HepG2 (cell line): ENCODE data around the gene DHX57. TPM values are rescaled to one million over a fixed set of nuclear protein-coding genes. Genes with fewer than 3 reads are reported as not detected.

Source experiments
- AGO2 ChIP-seq: fragments of 200-400 bp; formaldehyde crosslinking; optimal IDR thresholded peaks from 2 replicates; pipeline ENCODE3; 2017; ENCODE audit warnings: mild to moderate bottlenecking, low read depth, low read length, moderate library complexity
- EED ChIP-seq: sonication (generic); formaldehyde crosslinking; IDR thresholded peaks from 2 replicates; pipeline ENCODE4 v1.5.0; 2020; ENCODE audit warnings: mild to moderate bottlenecking, missing genetic modification reagents
- GTF3A ChIP-seq: sonication (generic); formaldehyde crosslinking; conservative IDR thresholded peaks from 2 replicates; pipeline ENCODE4 v1.4.0; 2020; ENCODE audit warnings: mild to moderate bottlenecking, missing genetic modification reagents
- MBD4 ChIP-seq: IDR thresholded peaks from 2 replicates; pipeline ENCODE4 v1.6.1; 2012; ENCODE audit warnings: low read length, inconsistent platforms, borderline replicate concordance
- MLLT10 ChIP-seq: sonication (generic); formaldehyde crosslinking; IDR thresholded peaks from 2 replicates; pipeline ENCODE4 v1.4.0; 2020; ENCODE audit warnings: missing genetic modification reagents
- SATB2 ChIP-seq: sonication (generic); formaldehyde crosslinking; IDR thresholded peaks from 2 replicates; pipeline ENCODE4 v1.5.0; 2020; ENCODE audit warnings: missing genetic modification reagents
- SMAD9 ChIP-seq: sonication (generic); formaldehyde crosslinking; IDR thresholded peaks from 2 replicates; pipeline ENCODE4 v1.5.1; 2020; ENCODE audit warnings: mild to moderate bottlenecking, missing genetic modification reagents
- ZBTB20 ChIP-seq: sonication (generic); formaldehyde crosslinking; IDR thresholded peaks from 2 replicates; pipeline ENCODE4 v1.8.1; 2023; ENCODE audit warnings: missing genetic modification reagents, low read depth, mild to moderate bottlenecking, borderline replicate concordance
- ZNF780A ChIP-seq: sonication (generic); formaldehyde crosslinking; IDR thresholded peaks from 2 replicates; pipeline ENCODE4 v1.8.0; 2022; ENCODE audit warnings: mild to moderate bottlenecking, missing genetic modification reagents, moderate library complexity
- polyA plus RNA-seq, 8 experiments: library from polyadenylated mRNA; depleted of rRNA in 3 of 8; stranded (reverse) in 7 of 8; unstranded in 1 of 8; fragments of >200 nt; fragmentation: Illumina TruSeq in 4 of 8; extraction: Trizol in 4 of 8; gene quantifications; 2 replicates each; pipeline versions ENCODE4 v1.2.1 to v1.2.3, GENCODE V29; 2011 to 2016; ENCODE audit warnings: low read depth in 4 of 8, missing spikeins in 1 of 8, mixed read lengths in 1 of 8; ENCODE audit not compliant: insufficient read depth in 1 of 8
- total RNA-seq, 5 experiments: library from RNA; depleted of rRNA; stranded (reverse); fragments of >200 nt; fragmentation: Illumina TruSeq; extraction: Trizol; gene quantifications; 2 replicates each; pipeline ENCODE4 v1.2.3, GENCODE V29; 2016; ENCODE audit warnings: low read depth in 1 of 5
- TF ChIP-seq, protein P1 (sequence below), 2 experiments: sonication (generic) in 1 of 2; formaldehyde crosslinking in 1 of 2; IDR thresholded peaks; 2 replicates each; pipeline versions ENCODE4 v1.5.1 to v1.6.1; 2011 to 2020; ENCODE audit warnings: borderline replicate concordance in 1 of 2, low read depth in 1 of 2, low read length in 1 of 2, mild to moderate bottlenecking in 1 of 2, missing genetic modification reagents in 1 of 2, moderate library complexity in 1 of 2
- TF ChIP-seq, protein P2 (sequence below): sonication (generic); formaldehyde crosslinking; IDR thresholded peaks from 2 replicates; pipeline ENCODE4 v1.4.0; 2020; ENCODE audit warnings: missing genetic modification reagents, borderline replicate concordance
- TF ChIP-seq, protein P3 (sequence below), 2 experiments: sonication (generic) in 1 of 2; formaldehyde crosslinking in 1 of 2; IDR thresholded peaks; 2 replicates each; pipeline versions ENCODE4 v1.4.0 to v1.6.1; 2016 to 2020; ENCODE audit warnings: borderline replicate concordance in 1 of 2, low read depth in 1 of 2, mild to moderate bottlenecking in 1 of 2, missing genetic modification reagents in 1 of 2
- TF ChIP-seq, protein P4 (sequence below): sonication (generic); formaldehyde crosslinking; IDR thresholded peaks from 2 replicates; pipeline ENCODE4 v1.4.0; 2020; ENCODE audit warnings: missing genetic modification reagents, mild to moderate bottlenecking, borderline replicate concordance
- TF ChIP-seq, protein P5 (sequence below): sonication (generic); formaldehyde crosslinking; conservative IDR thresholded peaks from 2 replicates; pipeline ENCODE4 v1.4.0; 2020; ENCODE audit warnings: missing genetic modification reagents

Gene DHX57
- total and polyA plus RNA-seq, 2 of the 13 experiments (the other 11 are each of a cell fraction or from before 2014, with no cell fraction given) = 9.2 to 24.2 TPM

DNA sequence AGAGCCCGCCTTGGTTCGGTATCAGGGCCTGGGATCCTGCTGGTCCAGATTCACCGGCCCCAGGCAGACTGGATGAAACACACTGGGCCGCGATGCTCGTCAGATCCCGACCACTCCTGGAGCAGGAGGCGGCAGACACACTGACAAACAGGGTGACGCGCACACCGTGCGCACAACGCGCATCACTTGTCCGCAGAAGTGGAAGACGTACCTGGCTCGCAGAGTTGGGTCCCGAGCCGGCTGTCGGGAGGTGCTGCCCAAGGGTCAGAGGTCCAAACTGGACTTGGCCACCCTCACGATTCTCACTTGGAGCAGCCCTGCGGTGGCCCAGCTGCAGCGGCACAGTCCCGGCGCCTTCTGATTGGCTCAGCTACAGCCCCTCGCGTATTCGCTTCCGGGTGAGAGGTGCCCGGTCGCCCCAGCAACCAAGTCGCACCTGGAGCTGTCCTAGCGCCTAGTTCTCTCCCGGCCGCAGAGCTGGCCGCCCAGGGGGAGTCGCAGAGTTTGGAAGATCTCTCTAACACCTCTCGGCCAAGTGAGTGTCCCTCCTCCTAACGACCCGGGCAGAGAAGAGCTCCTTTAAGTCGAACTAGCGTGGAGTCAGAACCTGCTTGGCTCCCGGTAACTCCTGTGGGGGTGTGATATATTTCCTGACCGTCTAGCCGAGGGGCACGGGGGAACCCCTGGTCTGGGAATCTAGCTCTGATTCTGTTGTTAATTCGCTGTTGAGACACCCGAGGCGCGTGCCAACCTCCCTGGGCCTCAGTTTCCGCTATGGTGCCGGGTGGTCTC, at the start of gene DHX57, which contains the start of gene MORN2 (continued):
- TF ChIP-seq, protein P1, sequence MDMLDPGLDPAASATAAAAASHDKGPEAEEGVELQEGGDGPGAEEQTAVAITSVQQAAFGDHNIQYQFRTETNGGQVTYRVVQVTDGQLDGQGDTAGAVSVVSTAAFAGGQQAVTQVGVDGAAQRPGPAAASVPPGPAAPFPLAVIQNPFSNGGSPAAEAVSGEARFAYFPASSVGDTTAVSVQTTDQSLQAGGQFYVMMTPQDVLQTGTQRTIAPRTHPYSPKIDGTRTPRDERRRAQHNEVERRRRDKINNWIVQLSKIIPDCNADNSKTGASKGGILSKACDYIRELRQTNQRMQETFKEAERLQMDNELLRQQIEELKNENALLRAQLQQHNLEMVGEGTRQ (IDR thresholded peaks at IDR 0.05; ENCODE audit: low read depth, low read length) = no peak
- TF ChIP-seq, protein P1 (CRISPR knock-in tag; IDR thresholded peaks at IDR 0.05; ENCODE audit: borderline replicate concordance) = peak; percentile 29; the same call in 1 of the 2 replicates
- TF ChIP-seq SATB2 (CRISPR knock-in tag) = no peak
- TF ChIP-seq AGO2 = peak; percentile 39
- TF ChIP-seq MBD4 = no peak
- TF ChIP-seq, protein P2, sequence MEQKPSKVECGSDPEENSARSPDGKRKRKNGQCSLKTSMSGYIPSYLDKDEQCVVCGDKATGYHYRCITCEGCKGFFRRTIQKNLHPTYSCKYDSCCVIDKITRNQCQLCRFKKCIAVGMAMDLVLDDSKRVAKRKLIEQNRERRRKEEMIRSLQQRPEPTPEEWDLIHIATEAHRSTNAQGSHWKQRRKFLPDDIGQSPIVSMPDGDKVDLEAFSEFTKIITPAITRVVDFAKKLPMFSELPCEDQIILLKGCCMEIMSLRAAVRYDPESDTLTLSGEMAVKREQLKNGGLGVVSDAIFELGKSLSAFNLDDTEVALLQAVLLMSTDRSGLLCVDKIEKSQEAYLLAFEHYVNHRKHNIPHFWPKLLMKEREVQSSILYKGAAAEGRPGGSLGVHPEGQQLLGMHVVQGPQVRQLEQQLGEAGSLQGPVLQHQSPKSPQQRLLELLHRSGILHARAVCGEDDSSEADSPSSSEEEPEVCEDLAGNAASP (CRISPR knock-in tag) = peak; percentile 71; the same call in 1 of the 2 replicates
- peak; percentile 98; the same call in 1 of the 2 replicates for TF ChIP-seq EED (CRISPR knock-in tag)
- TF ChIP-seq SMAD9 (CRISPR knock-in tag) = no peak; the same call in 1 of the 2 replicates
- no peak for TF ChIP-seq ZBTB20 (CRISPR knock-in tag)
- TF ChIP-seq GTF3A (CRISPR knock-in tag) = peak; percentile 27; the same call in 1 of the 2 replicates
- no peak; the same call in 1 of the 2 replicates for TF ChIP-seq ZNF780A (CRISPR knock-in tag)
- no peak for TF ChIP-seq MLLT10 (CRISPR knock-in tag)
- TF ChIP-seq, protein P3, sequence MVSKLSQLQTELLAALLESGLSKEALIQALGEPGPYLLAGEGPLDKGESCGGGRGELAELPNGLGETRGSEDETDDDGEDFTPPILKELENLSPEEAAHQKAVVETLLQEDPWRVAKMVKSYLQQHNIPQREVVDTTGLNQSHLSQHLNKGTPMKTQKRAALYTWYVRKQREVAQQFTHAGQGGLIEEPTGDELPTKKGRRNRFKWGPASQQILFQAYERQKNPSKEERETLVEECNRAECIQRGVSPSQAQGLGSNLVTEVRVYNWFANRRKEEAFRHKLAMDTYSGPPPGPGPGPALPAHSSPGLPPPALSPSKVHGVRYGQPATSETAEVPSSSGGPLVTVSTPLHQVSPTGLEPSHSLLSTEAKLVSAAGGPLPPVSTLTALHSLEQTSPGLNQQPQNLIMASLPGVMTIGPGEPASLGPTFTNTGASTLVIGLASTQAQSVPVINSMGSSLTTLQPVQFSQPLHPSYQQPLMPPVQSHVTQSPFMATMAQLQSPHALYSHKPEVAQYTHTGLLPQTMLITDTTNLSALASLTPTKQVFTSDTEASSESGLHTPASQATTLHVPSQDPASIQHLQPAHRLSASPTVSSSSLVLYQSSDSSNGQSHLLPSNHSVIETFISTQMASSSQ (IDR thresholded peaks at IDR 0.05; ENCODE audit: low read depth) = no peak
- TF ChIP-seq, protein P3 (CRISPR knock-in tag; IDR thresholded peaks at IDR 0.05; ENCODE audit: borderline replicate concordance) = peak; percentile 39; the same call in 1 of the 2 replicates
- TF ChIP-seq, protein P4, sequence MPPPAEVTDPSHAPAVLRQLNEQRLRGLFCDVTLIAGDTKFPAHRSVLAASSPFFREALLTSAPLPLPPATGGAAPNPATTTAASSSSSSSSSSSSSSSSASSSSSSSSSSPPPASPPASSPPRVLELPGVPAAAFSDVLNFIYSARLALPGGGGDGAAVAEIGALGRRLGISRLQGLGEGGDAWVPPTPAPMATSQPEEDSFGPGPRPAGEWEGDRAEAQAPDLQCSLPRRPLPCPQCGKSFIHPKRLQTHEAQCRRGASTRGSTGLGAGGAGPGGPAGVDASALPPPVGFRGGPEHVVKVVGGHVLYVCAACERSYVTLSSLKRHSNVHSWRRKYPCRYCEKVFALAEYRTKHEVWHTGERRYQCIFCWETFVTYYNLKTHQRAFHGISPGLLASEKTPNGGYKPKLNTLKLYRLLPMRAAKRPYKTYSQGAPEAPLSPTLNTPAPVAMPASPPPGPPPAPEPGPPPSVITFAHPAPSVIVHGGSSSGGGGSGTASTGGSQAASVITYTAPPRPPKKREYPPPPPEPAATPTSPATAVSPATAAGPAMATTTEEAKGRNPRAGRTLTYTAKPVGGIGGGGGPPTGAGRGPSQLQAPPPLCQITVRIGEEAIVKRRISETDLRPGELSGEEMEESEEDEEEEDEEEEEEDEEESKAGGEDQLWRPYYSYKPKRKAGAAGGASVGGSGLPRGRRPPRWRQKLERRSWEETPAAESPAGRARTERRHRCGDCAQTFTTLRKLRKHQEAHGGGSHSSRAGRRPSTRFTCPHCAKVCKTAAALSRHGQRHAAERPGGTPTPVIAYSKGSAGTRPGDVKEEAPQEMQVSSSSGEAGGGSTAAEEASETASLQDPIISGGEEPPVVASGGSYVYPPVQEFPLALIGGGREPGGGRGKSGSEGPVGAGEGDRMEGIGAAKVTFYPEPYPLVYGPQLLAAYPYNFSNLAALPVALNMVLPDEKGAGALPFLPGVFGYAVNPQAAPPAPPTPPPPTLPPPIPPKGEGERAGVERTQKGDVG (CRISPR knock-in tag) = peak; percentile 86; the same call in 1 of the 2 replicates
- TF ChIP-seq, protein P5, sequence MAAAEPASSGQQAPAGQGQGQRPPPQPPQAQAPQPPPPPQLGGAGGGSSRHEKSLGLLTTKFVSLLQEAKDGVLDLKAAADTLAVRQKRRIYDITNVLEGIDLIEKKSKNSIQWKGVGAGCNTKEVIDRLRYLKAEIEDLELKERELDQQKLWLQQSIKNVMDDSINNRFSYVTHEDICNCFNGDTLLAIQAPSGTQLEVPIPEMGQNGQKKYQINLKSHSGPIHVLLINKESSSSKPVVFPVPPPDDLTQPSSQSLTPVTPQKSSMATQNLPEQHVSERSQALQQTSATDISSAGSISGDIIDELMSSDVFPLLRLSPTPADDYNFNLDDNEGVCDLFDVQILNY (CRISPR knock-in tag) = no peak
